Cerebellar cortex (tissue), 1 donor: ENCODE data around the gene BMAL1.
A peak's percentile ranks its signal among the peaks of the same experiment; 100 is the strongest.

ENCODE experiments used
- DNase-seq: peaks from one replicate; pipeline ENCODE4 v3.0.0-alpha.2; 2015; ENCODE audit warnings: low spot score

BMAL1 gene

DNA sequence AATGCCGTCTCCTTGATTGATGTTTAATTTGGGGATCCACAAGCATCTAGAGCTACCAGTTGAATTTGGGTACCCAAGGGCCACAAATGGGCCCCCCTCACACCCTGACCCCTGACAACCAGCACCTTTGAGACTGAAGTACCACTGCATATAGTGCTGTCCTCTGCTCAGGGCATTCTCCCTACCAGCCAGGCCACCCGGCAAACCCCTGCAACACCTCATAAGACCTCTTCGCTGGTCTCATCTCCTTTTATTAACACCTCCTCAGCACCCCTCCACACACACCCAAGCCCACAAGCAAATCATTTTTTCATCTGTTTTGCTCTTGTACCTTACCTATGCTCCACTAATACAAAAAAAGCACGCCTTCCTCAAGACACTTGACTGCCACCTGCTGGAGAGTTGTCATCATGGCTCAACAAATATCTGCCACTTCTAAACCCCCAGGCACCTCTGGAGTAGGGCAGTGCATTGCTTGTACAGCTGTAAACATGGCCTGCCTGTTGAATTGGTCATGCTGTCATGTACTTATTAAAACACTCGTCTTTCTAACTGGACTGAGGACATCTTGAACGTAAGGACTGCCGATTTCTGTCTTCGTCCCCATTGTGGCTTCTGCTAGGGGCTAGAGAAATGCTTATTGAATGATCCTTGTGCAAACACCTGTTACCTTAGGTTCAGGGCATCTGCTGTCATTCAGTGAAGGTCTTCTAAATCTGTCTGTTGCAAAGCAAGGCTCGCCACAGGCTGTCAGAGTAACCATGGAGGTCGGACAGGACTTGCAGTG lies 66.5 kb downstream of the BMAL1 start:
- DNase-seq: peak; percentile 73

DNA sequence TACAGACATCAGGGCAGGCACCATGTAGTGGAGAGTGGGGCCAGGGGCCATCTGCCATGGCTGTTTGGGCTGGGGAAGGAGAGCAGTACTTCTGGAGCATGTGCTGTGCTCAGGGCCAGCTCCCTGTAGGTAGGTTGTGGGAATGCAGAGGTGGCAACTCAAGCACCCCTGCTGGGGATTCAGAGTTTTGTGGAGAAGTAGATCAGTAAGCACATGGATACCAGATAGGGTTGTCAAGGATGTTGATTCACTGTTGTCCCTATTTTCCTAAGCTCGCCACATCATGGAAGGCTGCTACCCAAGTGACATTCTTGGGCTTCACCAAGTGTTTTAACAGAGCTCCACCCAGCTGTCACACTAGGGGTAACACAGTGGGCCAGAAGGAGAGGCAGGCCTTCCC lies 67.2 kb downstream of the BMAL1 start:
- DNase-seq: no peak

DNA sequence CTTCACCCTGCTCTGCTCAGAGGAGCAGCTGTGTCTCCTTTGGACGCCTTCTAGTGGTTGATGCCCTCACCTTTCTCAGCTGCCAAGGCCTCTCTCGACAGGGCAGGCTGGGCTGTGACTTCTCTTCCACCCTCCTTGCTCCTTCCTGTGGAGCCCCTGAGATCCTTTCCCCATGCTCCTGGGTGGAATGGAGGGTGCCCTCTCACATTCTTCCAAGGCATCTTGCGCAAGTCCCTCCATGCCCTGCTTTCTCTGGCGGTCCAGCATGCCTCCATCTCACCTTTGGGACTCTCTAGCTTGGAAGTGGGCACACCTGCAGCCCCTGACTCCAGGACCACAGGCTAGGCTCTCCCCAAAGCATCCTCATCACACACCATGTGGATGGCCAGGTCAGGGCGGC lies 68.9 kb downstream of the BMAL1 start:
- DNase-seq: no peak

DNA sequence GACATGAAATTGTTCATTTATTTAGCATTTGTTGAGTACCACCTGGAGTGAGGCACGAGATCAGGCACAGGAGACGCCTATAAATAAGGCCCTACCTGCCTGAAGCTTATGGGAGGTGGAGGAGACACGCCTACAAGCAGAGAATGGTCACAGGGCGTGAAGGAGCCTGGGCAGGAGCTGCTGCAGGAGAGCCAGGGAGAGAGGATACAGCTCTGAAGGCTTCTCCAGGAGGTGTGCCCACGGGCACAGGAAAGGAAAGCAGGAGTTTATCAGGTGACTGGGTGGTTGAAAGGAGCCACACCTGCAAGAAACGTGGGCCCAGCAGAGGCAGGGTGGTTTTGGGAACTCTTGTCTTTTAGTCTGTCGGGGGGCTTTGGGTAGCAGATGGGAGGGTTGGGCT lies 70.3 kb downstream of the BMAL1 start:
- no peak for DNase-seq

DNA sequence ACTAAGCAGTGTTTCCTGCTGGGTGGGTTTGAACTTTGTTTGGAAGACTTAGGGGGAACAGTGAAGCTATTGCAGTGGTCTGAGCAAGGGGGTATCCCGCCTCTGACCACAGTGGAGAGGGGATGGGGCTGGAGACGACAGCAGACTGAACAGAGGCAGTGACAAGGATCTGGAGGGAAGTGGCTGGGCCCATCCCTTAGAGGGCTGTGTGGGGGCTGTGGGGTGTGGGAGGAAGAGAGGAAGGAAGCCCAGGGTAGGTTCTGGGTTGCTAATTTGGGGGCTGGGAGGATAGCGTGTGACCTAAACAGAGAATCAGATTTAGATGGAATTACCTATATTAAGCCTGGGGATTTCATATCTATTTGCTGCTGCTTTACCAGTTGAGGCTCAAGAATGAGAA lies 70.7 kb downstream of the BMAL1 start:
- DNase-seq: no peak

DNA sequence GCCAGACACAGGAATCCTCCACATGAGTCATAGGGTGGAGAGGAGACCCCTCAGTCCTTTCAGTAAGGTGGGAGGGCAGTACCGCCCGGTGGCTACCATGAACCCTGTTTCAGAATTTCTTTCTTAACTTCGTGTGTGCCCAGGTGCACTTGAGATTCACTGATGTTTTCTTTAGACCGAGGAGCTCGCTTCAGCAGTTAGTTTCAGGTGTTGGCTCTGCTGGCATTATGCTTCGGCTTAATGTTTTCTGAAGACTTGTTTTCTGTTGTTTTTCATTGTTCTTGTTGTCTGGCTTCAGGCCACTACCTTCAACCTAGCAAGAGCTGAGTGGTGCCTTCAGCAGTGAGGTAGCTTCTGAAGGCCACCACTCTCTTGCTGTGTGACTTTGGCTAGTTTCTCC lies 71.5 kb downstream of the BMAL1 start:
- DNase-seq: no peak

DNA sequence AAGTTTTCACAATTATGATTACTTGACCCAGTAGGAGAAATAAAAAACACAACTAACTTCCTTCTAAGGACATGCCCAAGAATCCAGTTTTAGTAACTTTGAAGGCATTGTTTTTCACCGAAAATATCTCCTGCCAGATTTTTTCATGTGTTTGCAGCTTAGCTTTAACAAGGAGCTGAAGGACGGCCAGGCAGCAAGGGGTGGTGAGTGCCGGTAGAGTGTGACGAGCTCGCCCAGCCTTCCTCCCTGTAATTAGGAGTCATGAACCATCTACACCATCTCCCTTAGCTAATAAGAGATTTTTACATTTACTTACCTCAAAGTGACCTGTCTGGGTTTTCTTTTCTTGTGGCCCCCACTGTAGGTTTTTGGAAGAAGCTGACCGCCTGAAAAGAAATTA lies 72.0 kb downstream of the BMAL1 start:
- no peak for DNase-seq

DNA sequence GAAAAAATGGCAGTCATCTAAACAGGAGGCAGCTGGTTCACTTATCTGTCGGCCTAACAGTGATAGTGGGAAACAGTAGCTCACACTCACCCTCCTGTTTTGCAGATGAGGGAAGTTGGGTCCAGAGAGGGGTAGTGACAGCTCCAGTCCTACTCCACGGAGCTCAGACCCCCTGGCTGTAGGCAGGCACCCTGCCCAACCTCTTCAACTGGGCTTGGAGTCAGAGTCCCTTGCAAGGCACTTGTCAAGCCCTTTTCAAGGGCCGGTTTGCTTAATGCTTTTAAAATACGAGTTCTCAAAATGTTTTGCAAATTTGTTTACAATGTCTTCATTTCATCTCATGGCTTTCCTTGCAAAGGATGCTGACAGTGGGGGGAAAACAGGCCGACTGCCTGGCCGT lies 75.1 kb downstream of the BMAL1 start:
- no peak for DNase-seq

DNA sequence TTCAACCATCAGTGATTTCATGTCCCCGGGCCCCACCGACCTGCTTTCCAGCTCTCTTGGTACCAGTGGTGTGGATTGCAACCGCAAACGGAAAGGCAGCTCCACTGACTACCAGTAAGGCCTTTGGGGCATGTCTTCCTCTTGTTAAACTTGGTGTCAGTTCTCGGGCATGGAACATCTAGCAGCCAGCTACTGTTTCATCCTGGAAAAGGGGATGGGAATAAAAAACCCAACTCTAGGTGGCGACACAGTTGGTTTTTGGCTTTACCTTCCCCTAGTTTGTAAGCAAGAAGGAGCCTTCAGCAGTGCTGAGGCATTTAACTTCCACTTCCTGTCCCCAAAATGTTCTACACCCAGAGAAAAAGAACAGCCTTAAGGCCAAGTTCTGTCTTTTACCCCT lies 76.7 kb downstream of the BMAL1 start:
- DNase-seq: peak; percentile 17

DNA sequence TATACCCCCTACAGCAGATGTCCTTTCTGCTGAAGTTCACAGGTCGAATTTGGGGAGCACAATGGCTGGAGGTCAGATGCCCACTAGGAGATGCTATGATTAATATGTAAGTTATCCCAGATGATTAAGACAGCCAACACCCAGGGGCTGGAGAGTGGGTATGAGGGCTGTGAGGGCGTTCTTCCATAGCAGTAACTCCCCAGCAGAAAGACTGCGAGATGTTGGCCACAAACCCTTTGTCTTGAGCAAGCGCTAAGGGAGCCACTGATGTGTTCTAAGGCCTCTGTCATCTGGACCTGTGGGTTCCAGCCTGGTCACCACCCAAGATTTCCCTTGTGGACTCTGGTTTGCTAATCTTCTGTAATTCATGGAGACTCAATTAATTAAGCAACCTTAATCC lies 77.6 kb downstream of the BMAL1 start:
- no peak for DNase-seq

DNA sequence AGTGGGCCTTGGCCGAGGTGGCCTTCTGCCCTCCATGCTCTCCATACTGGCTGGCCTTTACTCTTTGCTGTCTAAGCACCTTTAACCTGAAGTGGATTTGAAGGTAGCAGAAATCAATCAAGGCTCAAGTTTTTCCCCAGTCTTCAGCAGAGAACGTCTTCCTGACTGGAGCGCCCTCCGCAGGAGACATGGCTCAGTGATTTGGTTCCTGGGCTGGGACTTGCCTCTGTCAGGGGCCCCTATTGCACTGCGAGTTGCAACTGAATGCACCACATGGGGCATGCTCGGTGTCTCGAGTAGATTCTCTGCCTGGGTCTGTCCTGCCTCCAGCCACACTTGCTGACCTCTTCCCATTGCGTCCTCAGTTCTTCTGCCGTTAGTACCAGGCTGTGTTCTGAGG lies 79.6 kb downstream of the BMAL1 start:
- no peak for DNase-seq

DNA sequence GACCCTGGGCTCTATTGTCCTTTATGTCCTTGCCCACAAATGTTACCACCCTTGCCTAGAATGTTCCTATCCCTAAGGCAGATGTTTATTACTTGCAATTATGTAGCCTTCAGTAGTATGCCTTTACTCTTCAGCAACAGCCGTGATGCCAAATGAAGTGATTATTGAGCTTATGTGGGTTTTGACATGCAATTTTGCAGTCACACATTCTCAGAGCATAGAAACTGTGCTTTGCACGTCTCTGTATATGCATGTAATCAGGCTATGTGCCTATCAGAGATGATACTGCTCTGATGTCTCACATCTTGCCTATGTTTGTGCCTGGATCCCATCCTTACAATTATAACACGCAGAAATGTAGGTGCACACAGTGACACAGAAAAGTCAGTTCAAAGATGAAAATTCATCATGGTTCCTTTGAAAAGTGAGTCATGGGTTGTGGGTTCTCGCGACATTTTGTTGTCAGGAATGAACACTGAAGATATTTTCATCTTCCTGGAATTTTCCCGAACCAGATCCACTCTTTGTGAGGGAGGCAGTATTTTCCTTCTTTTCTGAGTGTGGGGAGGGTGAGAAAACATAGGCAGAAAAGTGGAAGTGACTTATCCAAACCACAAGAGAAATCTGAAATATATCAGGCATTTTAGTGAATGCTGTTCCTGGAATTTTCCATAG lies 81.1 kb downstream of the BMAL1 start:
- DNase-seq: no peak

DNA sequence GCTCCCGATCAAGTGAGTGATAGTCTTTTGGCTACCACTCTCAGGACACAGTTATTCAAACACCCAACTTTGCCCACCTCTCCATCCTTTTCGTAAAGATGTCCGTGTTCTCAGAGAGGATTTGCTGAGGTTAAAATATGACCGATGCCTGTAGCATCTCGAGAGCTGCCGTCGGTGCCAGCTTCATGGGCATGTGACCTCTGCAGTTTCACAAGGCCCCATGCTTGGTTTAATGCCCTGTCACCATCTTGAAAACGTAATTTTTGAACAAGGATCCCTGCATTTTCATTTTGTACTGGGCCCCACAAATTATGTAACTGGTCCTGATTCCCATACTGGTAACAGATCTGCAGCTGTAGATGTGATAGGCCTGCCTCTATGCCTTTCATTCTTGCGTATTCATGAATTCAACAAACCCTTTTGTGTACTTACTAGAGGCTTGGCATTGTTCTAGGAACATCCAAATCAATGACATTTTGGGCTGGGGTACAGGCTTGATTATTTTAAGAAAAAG lies 85.1 kb downstream of the BMAL1 start:
- no peak for DNase-seq

DNA sequence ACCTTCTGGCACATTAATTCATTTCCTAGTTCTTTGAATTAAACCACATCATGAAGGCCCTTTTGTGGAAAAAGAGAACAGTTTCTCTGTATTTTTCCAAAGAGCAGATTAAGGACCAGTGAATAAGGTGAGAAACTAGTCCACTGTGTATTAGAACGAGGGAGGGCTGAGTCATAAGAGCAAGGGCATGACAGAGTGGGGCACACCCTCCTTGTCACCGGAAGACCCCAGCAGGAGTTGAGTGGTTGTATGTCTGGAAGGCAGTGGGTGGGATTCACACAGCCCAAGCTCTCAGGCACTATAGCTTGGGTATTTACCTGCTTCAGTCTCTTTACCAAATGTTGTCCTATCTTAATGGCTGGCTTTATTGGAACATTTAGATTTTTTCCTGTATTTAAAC lies 86.8 kb downstream of the BMAL1 start:
- DNase-seq: no peak

DNA sequence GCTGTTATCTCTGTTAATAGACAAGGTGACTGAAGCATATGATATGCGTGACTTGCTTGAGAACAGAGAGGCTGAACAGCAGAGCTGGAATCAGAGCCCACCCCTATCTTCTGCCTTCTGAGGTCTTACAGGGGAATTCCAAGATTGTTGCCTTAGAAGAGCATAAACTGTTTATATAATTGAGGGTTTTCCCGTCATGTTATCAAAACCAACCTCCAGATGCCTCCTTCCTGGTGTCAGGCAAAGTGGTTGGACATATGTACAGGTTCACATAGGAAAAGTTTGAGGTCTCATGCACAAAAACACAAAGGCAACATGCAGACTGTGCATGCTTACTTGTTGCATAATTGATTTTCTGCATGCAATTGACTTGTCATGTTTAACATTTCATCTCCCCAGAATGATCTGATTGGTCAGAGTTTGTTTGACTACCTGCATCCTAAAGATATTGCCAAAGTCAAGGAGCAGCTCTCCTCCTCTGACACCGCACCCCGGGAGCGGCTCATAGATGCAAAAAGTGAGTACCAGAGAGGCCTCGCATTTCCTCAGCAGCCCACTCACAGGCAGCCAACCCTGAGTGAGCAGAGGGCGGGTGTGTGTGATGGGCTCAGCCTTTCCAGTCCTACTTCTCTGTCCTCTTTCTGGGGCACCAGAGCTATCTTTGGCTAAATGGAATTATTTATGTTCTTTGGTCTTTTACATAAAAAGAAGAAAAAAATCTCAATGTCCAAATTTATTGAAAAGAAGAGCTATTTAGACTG lies 88.9 kb downstream of the BMAL1 start:
- DNase-seq: no peak

DNA sequence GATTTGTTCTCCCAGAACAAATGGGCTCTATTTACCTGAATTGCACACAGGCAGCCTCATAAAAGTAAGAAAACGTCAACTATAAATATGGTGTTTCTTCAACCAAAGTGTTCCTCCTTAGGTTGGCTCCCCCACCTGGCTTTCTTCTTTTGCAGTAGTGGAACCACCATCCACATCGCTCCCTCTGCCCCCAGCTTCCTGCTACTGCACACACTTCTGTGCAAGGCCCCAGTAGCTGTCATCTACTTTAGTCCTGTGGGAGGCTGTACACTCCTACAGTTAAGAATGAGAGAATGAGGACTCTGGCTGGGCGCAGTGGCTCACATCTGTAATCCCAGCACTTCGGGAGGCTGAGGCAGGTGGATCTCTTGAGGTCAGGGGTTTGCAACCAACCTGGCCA lies 89.5 kb downstream of the BMAL1 start:
- DNase-seq: no peak

DNA sequence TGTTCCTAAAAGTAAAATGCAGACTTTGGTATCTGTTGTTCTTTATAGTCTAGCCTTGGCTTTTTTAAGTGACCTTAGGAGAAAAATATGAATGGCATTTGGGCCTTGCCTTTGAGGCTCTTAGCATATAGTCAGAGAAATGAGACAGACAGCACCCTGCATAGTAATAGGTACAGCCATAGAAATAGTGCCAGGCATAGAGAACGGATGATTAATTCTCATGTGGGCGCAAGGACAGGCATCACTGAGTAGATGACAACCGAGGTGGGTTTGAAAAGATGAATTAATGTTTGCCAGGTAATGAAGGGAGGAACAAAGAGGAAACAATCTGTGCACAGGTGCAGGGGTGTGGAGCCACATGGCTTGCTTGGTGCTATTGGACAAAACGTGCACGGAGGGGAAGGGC lies 90.5 kb downstream of the BMAL1 start:
- DNase-seq: no peak

DNA sequence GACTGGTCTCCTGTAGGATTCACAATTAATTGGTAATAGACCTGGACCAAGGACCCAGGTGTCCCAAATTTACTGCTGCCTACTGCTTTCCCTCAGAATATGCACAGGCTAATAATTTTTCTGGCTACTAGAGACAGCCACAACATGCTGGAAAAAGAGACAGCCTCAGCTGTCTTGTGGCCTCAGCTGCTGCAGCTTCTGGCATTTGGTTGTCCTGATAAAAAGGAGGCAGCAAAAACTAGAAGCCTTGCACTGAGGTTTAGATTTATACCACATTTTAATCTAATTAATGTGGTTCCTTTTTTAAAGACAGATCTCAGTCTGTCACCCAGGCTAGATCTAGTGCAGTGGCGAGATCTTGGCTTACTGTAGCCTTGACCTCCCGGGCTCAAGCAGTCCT lies 95.6 kb downstream of the BMAL1 start:
- no peak for DNase-seq

DNA sequence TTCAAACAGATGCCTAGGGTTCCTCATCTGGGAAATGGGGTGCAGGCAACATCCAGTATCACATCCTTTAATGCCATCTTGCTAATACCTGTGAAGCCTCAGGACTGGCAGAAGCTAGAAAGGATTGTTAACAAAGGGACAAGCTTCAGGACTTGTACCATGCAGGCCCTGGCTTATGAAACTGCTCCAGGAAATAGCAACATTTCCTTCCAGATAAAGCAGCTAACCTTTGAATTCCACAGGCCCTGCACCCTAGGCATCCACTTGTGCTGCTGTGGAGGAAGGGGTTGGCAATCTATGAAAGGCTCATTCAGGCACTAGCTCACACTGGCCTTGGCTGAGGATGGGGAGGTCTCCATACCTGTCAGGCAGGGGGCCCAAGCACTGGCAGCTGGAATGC lies 98.2 kb downstream of the BMAL1 start:
- DNase-seq: no peak

DNA sequence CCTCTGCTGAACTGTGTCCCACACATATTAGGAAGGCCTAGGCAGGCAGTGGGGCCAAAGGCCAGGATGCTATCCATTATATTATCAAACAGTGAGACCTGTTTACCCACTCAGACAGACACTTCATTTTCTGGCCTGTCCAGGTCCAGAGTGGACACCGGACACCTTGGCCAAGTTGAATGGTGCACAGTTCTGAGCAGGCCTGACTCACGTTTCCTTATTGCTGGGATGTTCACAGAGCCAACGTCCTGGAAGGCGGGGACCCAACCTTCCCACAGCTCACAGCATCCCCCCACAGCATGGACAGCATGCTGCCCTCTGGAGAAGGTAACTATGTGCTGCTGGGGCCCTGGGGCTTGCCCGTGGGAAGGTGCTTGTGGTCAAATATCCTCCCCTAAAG lies 98.8 kb downstream of the BMAL1 start:
- DNase-seq: no peak

DNA sequence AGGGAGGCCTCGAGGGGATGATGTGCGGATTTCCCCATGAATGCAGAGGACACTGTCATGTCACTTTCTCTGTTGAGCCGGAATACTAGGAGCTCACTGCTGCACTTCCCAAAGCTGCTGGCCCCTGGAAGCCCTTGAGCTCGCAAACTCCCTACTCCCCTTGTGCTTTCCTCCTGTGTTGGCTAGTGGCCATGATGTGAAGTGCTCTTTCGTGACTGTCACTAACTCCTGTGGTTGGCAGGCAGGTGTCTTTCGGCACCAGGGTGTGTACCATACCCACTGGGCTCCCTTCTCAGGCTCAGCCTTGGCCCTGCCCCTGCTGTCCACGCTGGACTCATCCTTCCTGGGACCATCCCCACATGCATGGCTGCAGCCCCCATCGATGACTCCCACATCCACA lies 99.2 kb downstream of the BMAL1 start:
- DNase-seq: no peak

DNA sequence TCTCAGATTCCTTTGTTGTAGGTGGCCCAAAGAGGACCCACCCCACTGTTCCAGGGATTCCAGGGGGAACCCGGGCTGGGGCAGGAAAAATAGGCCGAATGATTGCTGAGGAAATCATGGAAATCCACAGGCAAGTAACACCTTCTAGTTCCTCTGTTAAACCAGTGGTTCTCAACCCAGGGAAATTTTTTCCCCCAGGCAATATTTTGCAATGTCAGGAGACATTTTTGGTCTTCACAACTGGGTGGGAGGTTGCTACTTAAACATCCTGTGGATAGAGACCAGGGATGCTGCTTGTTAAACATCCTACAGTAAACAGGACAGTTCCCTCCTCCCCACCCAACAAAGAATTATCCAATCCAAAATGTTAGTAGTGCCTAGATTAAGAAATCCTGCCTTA lies 100.7 kb downstream of the BMAL1 start:
- no peak for DNase-seq

DNA sequence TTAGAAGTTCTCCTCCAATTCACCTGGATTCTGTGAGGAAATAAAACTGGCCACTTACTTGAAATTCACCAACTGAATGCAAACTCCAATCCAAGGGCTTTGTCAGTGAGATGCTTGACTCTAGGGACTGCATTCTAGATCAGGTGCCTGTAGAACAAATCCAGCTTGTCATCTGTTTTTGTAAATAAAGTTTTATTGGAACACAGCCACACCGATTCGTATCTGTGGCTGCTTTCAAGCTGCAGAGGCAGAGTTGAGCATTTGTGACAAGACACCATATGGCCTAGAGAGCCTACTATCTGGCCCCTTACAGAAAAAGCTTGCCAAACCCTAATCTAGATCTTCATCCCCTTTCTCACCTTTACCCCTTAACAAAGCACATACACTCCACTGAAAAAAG lies 103.1 kb downstream of the BMAL1 start:
- DNase-seq: no peak
